Glutamatergic neuron (in vitro differentiated cells): ENCODE data around the gene EML5. TPM values are rescaled to one million over a fixed set of nuclear protein-coding genes. Genes with fewer than 3 reads are reported as not detected.

Experiments
- DNase-seq: peaks from one replicate; pipeline ENCODE4 v3.0.0; 2022
- H3K27ac Mint-ChIP-seq: one replicate; pipeline ENCODE4 v1.8.0; 2020; ENCODE audit warnings: mild to moderate bottlenecking, mixed read lengths, inconsistent platforms; ENCODE audit not compliant: unreplicated experiment
- H3K27me3 Mint-ChIP-seq: one replicate; pipeline ENCODE4 v1.8.0; 2020; ENCODE audit warnings: mild to moderate bottlenecking, moderate library complexity, mixed read lengths, inconsistent platforms; ENCODE audit not compliant: unreplicated experiment
- H3K36me3 Mint-ChIP-seq: one replicate; pipeline ENCODE4 v1.8.0; 2020; ENCODE audit warnings: mild to moderate bottlenecking, mixed read lengths, inconsistent platforms; ENCODE audit not compliant: unreplicated experiment
- H3K4me1 Mint-ChIP-seq: one replicate; pipeline ENCODE4 v1.8.0; 2020; ENCODE audit warnings: mild to moderate bottlenecking, low read depth, mixed read lengths, inconsistent platforms; ENCODE audit not compliant: unreplicated experiment
- H3K4me3 Mint-ChIP-seq: one replicate; pipeline ENCODE4 v1.8.0; 2020; ENCODE audit warnings: mild to moderate bottlenecking, mixed read lengths, inconsistent platforms; ENCODE audit not compliant: unreplicated experiment
- H3K9me3 Mint-ChIP-seq: one replicate; pipeline ENCODE4 v1.8.0; 2020; ENCODE audit warnings: mild to moderate bottlenecking, moderate library complexity, mixed read lengths, inconsistent platforms; ENCODE audit not compliant: unreplicated experiment
- total RNA-seq: library from RNA; stranded (reverse); fragmentation: NEBNext Ultra II Directional; extraction: Animal tissue kit (Norgen Biotek cat#: 25700); gene quantifications from one replicate; pipeline ENCODE4 v1.2.1, GENCODE V29; 2021; ENCODE audit not compliant: unreplicated experiment
- TF ChIP-seq, protein P1 (sequence below): fragments of 200-600 bp; sonication (generic); IDR thresholded peaks from one replicate; pipeline ENCODE4 v1.5.0; 2021; ENCODE audit not compliant: partially characterized antibody, unreplicated experiment

The EML5 gene
- total RNA-seq, 1 donor from 2014 or later: 2.1 TPM

DNA sequence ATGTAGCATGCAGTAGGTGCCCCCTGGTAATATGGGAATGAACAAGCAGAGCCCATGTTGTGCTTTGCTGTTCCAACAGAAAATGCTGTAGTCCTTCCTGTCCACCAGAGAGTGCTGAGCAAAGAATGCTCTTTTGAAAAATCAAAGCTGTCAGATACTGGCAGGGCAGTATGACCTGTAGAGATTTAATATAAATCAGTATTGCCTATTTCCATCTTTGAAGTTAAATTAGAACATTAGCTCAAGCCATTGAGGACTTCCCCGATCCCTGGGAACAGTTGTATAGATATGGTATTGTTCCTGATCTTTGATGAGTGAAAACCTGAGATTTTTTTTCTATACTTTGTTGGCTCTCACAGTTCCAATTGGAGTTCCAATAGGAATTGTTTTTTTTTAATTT lies 44.7 kb upstream of the EML5 start:
- peaks cover 3% of the 10 kb centered on the region for H3K4me1 Mint-ChIP-seq
- no peak for DNase-seq
- H3K27me3 Mint-ChIP-seq: no peaks in the 10 kb centered on the region
- TF ChIP-seq, protein P1, sequence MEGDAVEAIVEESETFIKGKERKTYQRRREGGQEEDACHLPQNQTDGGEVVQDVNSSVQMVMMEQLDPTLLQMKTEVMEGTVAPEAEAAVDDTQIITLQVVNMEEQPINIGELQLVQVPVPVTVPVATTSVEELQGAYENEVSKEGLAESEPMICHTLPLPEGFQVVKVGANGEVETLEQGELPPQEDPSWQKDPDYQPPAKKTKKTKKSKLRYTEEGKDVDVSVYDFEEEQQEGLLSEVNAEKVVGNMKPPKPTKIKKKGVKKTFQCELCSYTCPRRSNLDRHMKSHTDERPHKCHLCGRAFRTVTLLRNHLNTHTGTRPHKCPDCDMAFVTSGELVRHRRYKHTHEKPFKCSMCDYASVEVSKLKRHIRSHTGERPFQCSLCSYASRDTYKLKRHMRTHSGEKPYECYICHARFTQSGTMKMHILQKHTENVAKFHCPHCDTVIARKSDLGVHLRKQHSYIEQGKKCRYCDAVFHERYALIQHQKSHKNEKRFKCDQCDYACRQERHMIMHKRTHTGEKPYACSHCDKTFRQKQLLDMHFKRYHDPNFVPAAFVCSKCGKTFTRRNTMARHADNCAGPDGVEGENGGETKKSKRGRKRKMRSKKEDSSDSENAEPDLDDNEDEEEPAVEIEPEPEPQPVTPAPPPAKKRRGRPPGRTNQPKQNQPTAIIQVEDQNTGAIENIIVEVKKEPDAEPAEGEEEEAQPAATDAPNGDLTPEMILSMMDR: no peak
- no peak overlapping the region for H3K4me3 Mint-ChIP-seq
- no peaks in the 10 kb centered on the region for H3K9me3 Mint-ChIP-seq
- no peaks in the 10 kb centered on the region for H3K36me3 Mint-ChIP-seq
- H3K27ac Mint-ChIP-seq: no peak overlapping the region

DNA sequence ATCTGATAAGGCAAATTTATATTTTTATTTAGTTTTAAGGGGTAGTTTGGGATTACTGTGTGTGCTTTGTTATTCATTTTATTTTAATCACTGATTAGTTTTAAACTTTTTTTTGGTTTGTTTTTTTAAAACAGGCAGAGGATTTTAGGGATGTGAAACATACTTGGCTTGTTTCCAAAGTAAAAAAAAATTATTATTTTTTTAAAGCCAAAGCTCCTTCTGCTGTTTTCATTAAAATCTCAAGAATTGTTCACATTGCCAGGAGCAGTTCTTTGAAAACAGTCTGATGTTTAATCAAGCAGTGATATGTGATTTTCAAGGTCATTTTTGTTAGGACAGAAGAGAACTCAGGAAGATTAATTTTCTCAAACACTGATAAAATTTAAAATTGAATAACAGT lies 42.9 kb upstream of the EML5 start:
- no peaks in the 10 kb centered on the region for H3K36me3 Mint-ChIP-seq
- H3K4me1 Mint-ChIP-seq: no peaks in the 10 kb centered on the region
- no peaks in the 10 kb centered on the region for H3K9me3 Mint-ChIP-seq
- no peak overlapping the region for H3K27ac Mint-ChIP-seq
- no peak overlapping the region for H3K4me3 Mint-ChIP-seq
- no peak for DNase-seq
- no peaks in the 10 kb centered on the region for H3K27me3 Mint-ChIP-seq
- TF ChIP-seq, protein P1: no peak

DNA sequence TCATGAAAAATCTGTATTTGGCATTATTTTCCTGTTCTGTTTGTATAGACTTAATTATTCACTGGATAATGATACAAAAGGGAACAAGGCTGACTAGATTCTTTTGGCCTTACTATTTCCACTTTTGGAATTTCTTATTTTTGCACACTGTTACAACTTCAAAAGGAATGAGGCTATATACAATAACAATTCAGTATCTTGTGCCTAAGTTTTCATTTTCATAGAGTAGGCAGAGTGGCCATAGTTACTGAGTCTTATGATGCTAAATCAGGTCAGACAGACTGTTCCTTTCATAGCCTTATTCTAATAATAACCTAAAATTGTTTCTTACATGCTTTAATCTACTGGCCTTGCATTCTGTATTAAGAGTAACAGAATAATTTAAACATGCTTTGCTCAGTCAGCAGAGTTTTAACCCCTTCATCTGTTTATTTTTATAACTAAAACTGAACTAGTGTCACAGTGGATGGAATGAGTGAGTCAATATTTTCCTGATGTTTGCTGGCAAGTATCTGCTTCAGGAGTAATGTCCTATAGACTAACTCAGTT lies 42.2 kb upstream of the EML5 start:
- Mint-ChIP-seq H3K36me3 (no peaks in the 10 kb centered on the region), H3K4me1 (peaks cover 3% of the 10 kb centered on the region), H3K9me3 (no peaks in the 10 kb centered on the region), H3K27me3 (no peaks in the 10 kb centered on the region), H3K4me3 (no peak overlapping the region), H3K27ac (no peak overlapping the region)
- TF ChIP-seq, protein P1: no peak
- DNase-seq: no peak

DNA sequence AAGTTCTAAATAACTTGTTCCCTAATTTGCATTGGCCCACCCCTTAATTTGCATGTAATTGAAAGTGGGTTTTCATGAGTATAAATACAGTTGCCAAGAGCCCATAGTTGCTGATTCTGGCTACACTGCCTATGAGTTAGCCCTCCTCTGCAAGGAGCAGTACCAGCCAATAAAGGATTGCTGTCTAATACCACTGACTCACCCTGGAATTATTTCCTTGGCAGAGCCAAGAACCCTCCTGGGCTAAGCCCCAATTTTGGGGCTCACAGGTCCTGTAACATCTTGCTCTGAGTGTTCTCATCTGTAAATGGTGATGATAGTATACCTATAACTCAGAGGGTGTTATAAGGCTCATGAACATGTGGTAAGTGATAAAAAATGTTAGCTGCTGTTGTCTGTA lies 38.5 kb upstream of the EML5 start:
- Mint-ChIP-seq H3K27me3 (no peaks in the 10 kb centered on the region), H3K27ac (no peak overlapping the region), H3K4me1 (peaks cover 21% of the 10 kb centered on the region), H3K4me3 (no peak overlapping the region), H3K9me3 (no peaks in the 10 kb centered on the region), H3K36me3 (no peaks in the 10 kb centered on the region)
- no peak for DNase-seq
- TF ChIP-seq, protein P1: no peak

DNA sequence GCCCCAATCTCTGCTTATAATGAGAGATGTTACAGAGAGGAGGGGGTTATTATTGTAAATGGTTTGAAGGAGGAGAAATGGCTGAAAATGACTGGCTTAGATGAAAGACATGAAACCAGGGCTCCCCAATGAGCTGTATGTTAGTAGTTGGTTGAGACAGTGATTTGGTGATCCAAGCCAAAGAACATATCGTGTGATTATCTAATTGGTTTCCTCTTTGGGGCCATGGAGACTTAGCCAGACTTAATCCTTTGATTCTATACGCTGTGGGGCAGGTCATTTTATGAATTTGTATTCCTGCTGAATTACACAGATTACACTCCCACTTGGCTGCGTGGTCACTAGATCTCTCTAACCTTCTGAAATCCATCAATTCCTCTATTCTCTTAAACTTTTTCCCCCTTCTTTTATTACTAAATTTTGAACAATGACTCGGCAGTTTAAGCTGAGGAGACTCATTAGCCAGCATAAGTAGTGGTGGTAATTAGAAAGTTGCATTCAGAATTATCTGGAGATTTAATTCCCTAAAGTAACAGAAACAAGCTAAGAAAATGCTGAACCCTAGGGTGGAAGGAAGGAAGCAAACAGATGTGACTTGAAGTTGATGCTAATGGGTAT lies 37.0 kb upstream of the EML5 start:
- TF ChIP-seq, protein P1: no peak
- peak overlapping the region; percentile 56 for H3K27ac Mint-ChIP-seq
- peaks cover 28% of the 10 kb centered on the region for H3K4me1 Mint-ChIP-seq
- no peaks in the 10 kb centered on the region for H3K9me3 Mint-ChIP-seq
- no peak overlapping the region for H3K4me3 Mint-ChIP-seq
- H3K36me3 Mint-ChIP-seq: no peaks in the 10 kb centered on the region
- DNase-seq: no peak
- no peaks in the 10 kb centered on the region for H3K27me3 Mint-ChIP-seq
